HG03139 (cell line): ENCODE results near the gene SOAT2.

Experiments used
- ATAC-seq: cut with Tn5 transposase; IDR thresholded peaks from one replicate; pipeline ENCODE4 v1.9.1; 2021; ENCODE audit not compliant: unreplicated experiment

SOAT2 gene, protein sequence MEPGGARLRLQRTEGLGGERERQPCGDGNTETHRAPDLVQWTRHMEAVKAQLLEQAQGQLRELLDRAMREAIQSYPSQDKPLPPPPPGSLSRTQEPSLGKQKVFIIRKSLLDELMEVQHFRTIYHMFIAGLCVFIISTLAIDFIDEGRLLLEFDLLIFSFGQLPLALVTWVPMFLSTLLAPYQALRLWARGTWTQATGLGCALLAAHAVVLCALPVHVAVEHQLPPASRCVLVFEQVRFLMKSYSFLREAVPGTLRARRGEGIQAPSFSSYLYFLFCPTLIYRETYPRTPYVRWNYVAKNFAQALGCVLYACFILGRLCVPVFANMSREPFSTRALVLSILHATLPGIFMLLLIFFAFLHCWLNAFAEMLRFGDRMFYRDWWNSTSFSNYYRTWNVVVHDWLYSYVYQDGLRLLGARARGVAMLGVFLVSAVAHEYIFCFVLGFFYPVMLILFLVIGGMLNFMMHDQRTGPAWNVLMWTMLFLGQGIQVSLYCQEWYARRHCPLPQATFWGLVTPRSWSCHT

GRCh38 chr12:53102883-53103807 is at the start of gene SOAT2:
Gene SOAT2, plus strand, starts transcription at chr12:53103486. Its CDS starts 92 bp downstream, at chr12:53103578.
- peak; percentile 53 for ATAC-seq

DNA sequence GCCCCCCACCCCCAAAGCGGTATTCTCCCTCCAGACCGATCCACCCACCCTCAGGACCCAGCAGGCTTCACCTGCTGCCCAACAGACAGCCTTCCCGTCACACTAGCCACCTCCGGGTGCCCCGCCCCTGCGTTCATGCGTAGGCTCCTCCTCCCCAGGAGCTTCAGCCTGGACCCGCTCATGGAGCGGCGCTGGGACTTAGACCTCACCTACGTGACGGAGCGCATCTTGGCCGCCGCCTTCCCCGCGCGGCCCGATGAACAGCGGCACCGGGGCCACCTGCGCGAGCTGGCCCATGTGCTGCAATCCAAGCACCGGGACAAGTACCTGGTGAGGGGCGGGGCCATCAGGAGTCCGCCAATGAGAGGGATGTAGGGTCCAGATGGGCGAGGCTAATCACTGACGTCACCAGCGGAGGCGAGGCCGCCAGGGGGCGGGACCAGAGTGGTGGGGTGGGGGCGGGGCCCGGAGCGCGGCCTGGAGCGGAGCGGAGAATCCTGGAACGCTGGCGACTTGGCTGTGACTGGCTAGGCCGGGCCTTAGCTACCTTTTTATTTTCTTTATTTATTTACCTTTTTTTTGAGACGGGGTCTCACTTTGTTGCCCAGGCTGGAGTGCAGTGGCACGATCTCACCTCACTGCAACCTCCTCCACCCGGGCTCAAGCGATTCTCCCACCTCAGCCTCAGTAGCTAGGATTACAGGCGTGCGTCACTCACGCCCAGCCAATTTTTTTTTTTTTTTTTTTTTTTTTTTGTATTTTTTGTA is 49.0 kb upstream of the SOAT2 start:
- peak; percentile 74 for ATAC-seq

- no peak for ATAC-seq
Measured at GRCh38 chr12:53055471-53056266, 47.6 kb upstream of the SOAT2 start.

- ATAC-seq, result no peak
Measured at GRCh38 chr12:53056296-53056695, 47.0 kb upstream of the SOAT2 start.

GRCh38 chr12:53056901-53057300 is 46.4 kb upstream of the SOAT2 start:
- no peak for ATAC-seq

DNA sequence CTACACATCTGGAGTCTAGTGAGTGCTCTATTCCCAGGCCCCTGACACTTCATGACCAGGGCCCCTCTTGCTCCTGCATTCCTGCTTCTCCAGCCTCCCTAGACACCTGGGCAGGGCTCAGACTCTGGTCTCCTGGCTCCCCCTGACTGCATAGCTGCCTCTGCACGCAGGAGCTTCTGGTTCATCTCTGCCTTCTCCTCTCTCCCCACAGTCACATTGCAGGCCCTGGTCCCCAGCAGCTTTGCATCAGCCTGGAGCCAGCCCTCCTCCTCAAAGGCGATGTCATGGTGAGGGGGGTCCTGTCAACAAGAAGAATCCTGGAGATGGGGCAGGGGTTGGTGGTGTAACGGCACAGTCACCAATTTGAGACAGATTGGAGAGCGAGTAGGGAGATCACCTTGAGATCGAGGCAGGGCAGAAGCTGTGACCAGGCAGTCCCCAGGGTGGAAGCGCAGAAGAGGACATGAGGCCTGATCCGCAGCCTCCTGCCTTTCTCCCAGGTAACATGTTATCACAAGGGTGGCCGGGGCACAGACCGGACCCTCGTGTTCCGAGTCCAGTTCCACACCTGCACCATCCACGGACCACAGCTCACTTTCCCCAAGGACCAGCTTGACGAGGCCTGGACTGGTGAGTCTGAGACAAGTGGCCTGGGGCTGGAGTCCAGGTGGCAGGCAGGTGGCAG is 45.3 kb upstream of the SOAT2 start:
- no peak for ATAC-seq

- no peak for ATAC-seq
Measured at GRCh38 chr12:53058674-53059433, 44.4 kb upstream of the SOAT2 start.

GRCh38 chr12:53059434-53060063 is 43.7 kb upstream of the SOAT2 start:
- no peak for ATAC-seq

- no peak for ATAC-seq
Measured at GRCh38 chr12:53060064-53060720, 43.1 kb upstream of the SOAT2 start.

DNA sequence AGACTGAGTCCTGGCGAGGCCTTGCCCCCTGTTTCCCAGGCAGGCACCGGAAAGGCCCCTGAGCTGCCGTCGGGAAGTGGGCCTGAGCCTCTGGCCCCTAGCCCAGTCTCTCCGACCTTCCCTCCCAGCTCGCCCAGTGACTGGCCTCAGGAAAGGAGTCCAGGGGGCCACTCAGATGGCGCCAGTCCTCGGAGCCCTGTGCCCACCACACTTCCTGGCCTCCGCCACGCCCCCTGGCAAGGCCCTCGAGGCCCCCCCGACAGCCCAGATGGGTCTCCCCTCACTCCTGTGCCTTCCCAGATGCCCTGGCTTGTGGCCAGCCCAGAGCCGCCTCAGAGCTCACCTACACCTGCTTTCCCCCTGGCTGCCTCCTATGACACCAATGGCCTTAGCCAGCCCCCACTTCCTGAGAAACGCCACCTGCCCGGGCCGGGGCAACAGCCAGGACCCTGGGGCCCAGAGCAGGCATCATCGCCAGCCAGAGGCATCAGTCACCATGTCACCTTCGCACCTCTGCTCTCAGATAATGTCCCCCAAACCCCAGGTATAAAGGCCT is 42.5 kb upstream of the SOAT2 start:
- ATAC-seq, result no peak

DNA sequence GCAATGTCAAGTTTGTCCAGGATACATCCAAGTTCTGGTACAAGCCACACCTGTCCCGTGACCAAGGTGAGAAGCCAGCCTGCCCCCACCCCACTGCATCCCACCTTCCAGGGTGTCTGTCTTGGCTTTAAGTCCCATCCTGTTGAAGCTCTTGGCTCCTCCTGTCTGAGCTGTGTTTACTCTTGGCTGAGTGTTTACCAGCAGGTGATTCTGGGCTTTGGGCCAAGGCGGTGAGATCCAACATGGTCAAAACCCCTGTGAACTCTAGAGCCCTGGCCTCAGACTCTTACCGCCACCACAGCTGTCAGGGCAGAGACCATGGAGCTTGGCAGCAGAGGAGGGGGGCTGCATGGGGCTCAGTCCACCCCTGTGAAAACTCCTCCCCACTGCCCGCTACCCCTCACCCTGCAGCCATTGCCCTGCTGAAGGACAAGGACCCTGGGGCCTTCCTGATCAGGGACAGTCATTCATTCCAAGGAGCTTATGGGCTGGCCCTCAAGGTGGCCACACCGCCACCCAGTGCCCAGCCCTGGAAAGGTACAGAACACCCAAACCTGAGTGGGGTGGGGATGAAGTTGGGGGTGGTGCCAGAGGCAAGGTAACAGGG is 41.8 kb upstream of the SOAT2 start:
- no peak for ATAC-seq

GRCh38 chr12:53062011-53062961 is 41.0 kb upstream of the SOAT2 start:
- no peak for ATAC-seq

- no peak for ATAC-seq
Measured at GRCh38 chr12:53062977-53063707, 40.1 kb upstream of the SOAT2 start.

GRCh38 chr12:53063708-53064612 is 39.3 kb upstream of the SOAT2 start:
- ATAC-seq, result no peak
